K562 treated with DMSO at 1 percent for 12 hours (cell line): ENCODE results near the gene LHPP. TPM values are rescaled to one million over a fixed set of nuclear protein-coding genes. Genes with fewer than 3 reads are reported as not detected.

Source experiments
- total RNA-seq: library from RNA; unstranded; fragments of 300-600 nt; gene quantifications from 2 replicates; pipeline ENCODE4 v1.2.3, GENCODE V29; 2022; ENCODE audit not compliant: insufficient read depth

Gene LHPP
- 5.1 and 6.4 TPM in 2 replicates for total RNA-seq

DNA sequence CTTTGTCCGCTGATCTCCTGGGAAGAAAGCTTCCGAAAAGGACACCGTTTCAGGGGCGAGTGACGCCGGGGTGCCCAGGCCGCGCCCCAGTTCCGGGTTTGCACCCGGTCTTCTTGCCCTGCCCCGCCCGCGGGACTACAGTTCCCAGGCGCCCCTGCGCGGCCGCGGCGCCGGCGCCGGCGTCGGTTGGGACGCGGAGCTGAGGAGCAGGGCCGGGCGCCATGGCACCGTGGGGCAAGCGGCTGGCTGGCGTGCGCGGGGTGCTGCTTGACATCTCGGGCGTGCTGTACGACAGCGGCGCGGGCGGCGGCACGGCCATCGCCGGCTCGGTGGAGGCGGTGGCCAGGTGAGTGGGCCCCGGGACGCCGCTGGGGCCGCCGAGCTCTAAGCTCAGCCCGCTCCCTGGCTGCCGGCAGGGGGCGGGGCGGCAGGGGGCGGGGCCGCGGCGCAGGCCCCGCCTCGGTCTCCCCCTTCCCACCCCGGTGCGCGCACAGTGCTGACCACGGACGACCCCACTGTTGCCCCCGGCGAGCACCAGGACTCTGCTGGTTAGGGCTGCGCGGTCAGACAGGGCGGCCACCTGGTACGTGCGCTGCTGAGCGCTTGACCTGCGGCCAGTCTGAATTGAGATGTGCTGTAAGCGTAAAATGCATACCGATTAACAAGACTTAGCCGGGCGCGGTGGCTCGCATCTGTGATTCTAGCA lies at the start of gene LHPP:
TSS of gene LHPP (plus strand) at position 182 of the 706 bp plus-strand sequence. CDS start at position 222, 40 bp downstream.

DNA sequence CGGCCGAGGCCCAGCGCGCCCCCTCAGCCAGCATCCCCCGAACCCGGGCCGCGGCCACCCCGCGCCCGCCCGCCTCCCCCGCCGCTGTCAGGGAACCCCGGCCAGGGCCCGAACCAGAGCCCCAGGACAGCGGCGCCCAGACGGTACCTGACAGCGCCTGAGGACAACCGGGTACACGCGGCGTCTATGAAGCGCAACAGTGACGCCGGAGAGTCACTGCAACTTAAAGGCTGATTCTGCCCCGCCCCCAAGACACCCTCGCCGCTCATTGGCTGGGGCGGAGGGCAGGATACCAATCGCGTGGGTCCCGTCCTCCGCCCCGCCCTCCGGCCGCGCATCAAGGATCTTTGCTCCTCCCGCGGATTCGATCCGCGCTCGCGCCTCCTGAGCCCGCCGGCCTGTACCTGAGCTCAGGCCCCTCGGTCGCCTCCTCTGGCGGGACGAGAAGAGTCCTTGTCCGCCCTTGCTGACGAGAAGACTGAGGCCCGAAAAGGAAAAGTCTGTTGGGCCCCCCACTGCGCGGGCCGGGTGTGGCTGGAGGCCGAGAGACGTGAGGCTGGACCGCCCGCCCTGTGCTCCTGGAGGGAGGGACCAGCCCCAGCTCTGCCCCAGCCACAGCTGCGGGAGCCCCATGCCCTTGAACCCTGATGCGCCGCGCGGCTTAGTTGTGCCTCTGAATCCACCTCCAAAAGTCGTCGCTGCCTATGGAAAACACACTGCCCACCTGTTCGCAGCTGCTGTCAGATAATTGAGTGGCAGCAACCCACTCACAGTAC lies 42.7 kb upstream of the LHPP start, which contains the start of gene OAT:
TSS of gene OAT (minus strand) at position 198 of the 776 bp plus-strand sequence. CDS start 6,752 bp downstream, outside the sequence.

DNA sequence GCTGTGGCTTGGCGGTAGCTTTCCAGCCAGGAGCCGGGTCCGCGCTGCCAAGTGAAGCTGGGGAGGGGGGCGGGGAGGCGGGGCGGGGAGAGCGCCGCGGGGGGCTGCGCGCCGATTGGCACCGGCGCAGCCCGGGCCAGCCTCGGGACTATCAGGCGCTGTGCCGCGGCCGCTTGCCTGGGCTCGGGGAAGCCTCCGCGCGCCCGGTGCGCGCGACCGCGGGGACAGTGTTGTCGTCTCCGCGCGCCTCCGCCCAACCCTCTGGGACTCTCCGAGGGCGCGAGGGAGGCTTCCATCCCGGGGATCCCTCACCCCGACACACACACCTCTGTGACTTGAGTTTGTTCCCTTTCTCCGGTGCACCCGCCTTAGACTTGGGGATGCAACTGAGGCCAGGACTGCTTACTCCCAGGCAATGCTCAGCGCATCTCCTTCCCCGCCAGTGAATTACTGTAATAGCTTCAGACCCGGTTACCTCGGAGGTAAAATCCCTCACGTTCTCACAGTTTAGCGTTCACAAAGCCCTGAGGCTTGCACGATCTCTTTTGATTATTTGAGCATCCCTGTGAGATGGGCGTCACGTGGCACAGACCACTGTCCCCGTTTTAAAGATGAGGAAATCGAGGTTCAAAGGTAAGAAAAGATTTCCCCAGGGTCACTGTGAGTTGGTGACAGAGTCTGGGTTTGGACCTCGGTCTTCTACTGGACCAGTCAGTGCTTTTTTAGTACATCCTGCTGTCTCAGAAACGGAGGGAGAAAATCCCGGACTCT lies 11.4 kb upstream of the LHPP start, which contains the start of gene NKX1-2:
TSS of gene NKX1-2 (minus strand) at position 24 of the 771 bp plus-strand sequence. CDS start 92 bp downstream, outside the sequence.

Other genes with a start within 250 kb of the LHPP start
- gene OAT, start 42.9 kb upstream of the LHPP start, total RNA-seq = 66.3 and 98.9 TPM in 2 replicates
- not detected in 2 replicates for gene NKX1-2, start 11.8 kb upstream of the LHPP start, total RNA-seq